GM12878 (cell line): ENCODE results near the gene NHEJ1. TPM values are rescaled to one million over a fixed set of nuclear protein-coding genes. Genes with fewer than 3 reads are reported as not detected.

Experiments used
- BMI1 ChIP-seq: fragments of 450-650 bp; IDR thresholded peaks from 2 replicates; pipeline ENCODE4 v1.6.1; 2016; ENCODE audit warnings: mild to moderate bottlenecking, moderate library complexity, borderline replicate concordance
- GATAD2B ChIP-seq: fragments of 450-650 bp; conservative IDR thresholded peaks from 2 replicates; pipeline ENCODE4 v1.6.1; 2017; ENCODE audit warnings: low read depth, mild to moderate bottlenecking, moderate library complexity
- LARP7 ChIP-seq: fragments of 450-650 bp; IDR thresholded peaks from 2 replicates; pipeline ENCODE4 v1.6.1; 2017; ENCODE audit warnings: mild to moderate bottlenecking
- NBN ChIP-seq: fragments of 450-650 bp; IDR thresholded peaks from 2 replicates; pipeline ENCODE4 v1.6.1; 2016
- SKIL ChIP-seq: fragments of 450-650 bp; IDR thresholded peaks from 2 replicates; pipeline ENCODE4 v1.6.1; 2017; ENCODE audit warnings: mild to moderate bottlenecking, low read depth, inconsistent platforms; ENCODE audit not compliant: poor library complexity, severe bottlenecking
- SMAD5 ChIP-seq: IDR thresholded peaks from 2 replicates; pipeline ENCODE4 v1.6.1; 2016; ENCODE audit warnings: antibody characterized with exemption, low read depth
- TBL1XR1 ChIP-seq: IDR thresholded peaks from 2 replicates; pipeline ENCODE4 v1.6.1; 2012; ENCODE audit warnings: low read depth, low read length, improper control_type of control experiment
- TCF7 ChIP-seq: IDR thresholded peaks from 2 replicates; pipeline ENCODE4 v1.6.1; 2014; ENCODE audit warnings: antibody characterized with exemption, borderline replicate concordance
- USF2 ChIP-seq: IDR thresholded peaks from 2 replicates; pipeline ENCODE4 v1.6.1; 2011; ENCODE audit warnings: low read depth, low read length, improper control_type of control experiment, borderline replicate concordance
- WRNIP1 ChIP-seq: IDR thresholded peaks from 2 replicates; pipeline ENCODE4 v1.6.1; 2011; ENCODE audit warnings: low read depth, low read length, improper control_type of control experiment, borderline replicate concordance
- ZBTB33 ChIP-seq: fragments of 450-650 bp; IDR thresholded peaks from 2 replicates; pipeline ENCODE4 v1.6.1; 2017; ENCODE audit warnings: mild to moderate bottlenecking
- ZNF384 ChIP-seq: IDR thresholded peaks from 2 replicates; pipeline ENCODE4 v1.6.1; 2012; ENCODE audit warnings: low read depth, mild to moderate bottlenecking, low read length, improper control_type of control experiment, borderline replicate concordance
- ZNF687 ChIP-seq: fragments of 450-650 bp; IDR thresholded peaks from 2 replicates; pipeline ENCODE4 v1.6.1; 2017; ENCODE audit warnings: mild to moderate bottlenecking, moderate library complexity
- polyA plus RNA-seq, 11 experiments: library from polyadenylated mRNA; depleted of rRNA in 4 of 11; unstranded in 6 of 11; stranded (reverse) in 5 of 11; fragments of >200 nt; fragmentation: Nextera tagmentation in 4 of 11; fragmentation: Illumina TruSeq in 1 of 11; extraction: Ambion mirVana in 4 of 11; extraction: Trizol in 1 of 11; gene quantifications; 1 replicate in 1 of 11; 2 replicates in 10 of 11; pipeline versions ENCODE4 v1.2.1 to v1.2.3, GENCODE V29; 2011 to 2016; ENCODE audit warnings: inconsistent platforms in 2 of 11, missing spikeins in 2 of 11, low read depth in 1 of 11
- total RNA-seq, 4 experiments: library from RNA; depleted of rRNA in 3 of 4; stranded (reverse); fragments of >200 nt in 3 of 4; fragmentation: Illumina TruSeq in 1 of 4; extraction: Trizol in 1 of 4; gene quantifications; 2 replicates each; pipeline versions ENCODE4 v1.2.1 to v1.2.3, GENCODE V29; 2013 to 2021
- TF ChIP-seq, protein P1 (sequence below): fragments of 450-650 bp; IDR thresholded peaks from 2 replicates; pipeline ENCODE4 v1.6.1; 2018; ENCODE audit warnings: borderline replicate concordance, mild to moderate bottlenecking; ENCODE audit not compliant: partially characterized antibody
- TF ChIP-seq, protein P2 (sequence below): IDR thresholded peaks from 2 replicates; pipeline ENCODE4 v1.6.1; 2012; ENCODE audit warnings: low read depth, low read length, improper control_type of control experiment

Gene NHEJ1
- total and polyA plus RNA-seq, 10 of the 15 experiments (the other 5 are each of a cell fraction or from before 2014, with no cell fraction given): 11.8 to 20.2 (median 17.0) TPM

DNA sequence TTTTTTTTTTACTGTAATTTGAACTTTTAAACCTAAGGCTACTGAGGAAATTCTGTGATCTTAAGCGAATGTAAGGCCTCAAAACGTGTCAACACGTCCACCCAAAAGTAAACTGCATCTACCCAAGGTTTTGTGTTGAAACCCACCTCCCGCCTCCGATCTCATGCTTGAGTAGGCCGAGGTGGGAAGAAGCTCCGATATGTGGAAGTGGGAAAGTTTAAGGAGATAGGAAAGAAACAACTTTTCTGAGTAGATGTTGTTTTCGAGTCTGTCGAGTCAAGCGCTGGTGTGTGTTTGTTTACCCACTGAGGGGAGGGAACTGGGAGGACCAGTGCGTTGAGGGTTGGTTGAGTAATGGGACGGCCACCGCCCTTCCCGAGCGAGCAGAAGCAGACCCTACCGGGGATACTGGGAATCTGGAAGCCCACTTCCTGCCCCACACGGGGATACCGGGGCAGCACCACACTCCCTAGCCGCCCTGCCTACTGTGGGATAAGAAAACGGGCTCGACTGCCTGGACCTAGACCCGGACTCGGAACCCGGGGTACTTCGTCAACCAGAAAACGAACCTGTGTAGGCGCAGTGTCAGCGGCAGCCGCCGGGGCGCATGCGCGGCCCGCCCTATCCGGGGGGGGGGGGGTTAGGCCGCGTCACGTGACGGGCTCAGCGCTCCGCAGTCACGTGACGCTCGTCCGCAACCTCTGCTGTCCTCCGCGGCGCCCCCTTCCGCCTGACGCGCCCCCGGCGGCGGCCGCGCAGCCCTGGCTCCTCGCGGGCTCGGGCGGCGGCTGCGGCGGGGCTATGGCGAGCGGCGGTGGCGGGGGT lies 17.1 kb upstream of the NHEJ1 start, which contains the start of gene RETREG2 (continued):
- TF ChIP-seq ZNF687 (peak; percentile 62), USF2 (peak; percentile 99), LARP7 (peak; percentile 61; the same call in 1 of the 2 replicates), TCF7 (no peak; the same call in 1 of the 2 replicates), WRNIP1 (no peak), SKIL (no peak), TBL1XR1 (no peak), BMI1 (no peak), GATAD2B (peak; percentile 72), ZBTB33 (no peak), SMAD5 (peak; percentile 72; the same call in 1 of the 2 replicates), ZNF384 (no peak), NBN (no peak; the same call in none of the 2 replicates)
- TF ChIP-seq, protein P1, sequence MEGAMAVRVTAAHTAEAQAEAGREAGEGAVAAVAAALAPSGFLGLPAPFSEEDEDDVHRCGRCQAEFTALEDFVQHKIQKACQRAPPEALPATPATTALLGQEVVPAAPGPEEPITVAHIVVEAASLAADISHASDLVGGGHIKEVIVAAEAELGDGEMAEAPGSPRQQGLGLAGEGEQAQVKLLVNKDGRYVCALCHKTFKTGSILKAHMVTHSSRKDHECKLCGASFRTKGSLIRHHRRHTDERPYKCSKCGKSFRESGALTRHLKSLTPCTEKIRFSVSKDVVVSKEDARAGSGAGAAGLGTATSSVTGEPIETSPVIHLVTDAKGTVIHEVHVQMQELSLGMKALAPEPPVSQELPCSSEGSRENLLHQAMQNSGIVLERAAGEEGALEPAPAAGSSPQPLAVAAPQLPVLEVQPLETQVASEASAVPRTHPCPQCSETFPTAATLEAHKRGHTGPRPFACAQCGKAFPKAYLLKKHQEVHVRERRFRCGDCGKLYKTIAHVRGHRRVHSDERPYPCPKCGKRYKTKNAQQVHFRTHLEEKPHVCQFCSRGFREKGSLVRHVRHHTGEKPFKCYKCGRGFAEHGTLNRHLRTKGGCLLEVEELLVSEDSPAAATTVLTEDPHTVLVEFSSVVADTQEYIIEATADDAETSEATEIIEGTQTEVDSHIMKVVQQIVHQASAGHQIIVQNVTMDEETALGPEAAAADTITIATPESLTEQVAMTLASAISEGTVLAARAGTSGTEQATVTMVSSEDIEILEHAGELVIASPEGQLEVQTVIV: no peak
- TF ChIP-seq, protein P2, sequence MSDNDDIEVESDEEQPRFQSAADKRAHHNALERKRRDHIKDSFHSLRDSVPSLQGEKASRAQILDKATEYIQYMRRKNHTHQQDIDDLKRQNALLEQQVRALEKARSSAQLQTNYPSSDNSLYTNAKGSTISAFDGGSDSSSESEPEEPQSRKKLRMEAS: peak; percentile 98
